ENCODE measurements around the gene OGFR.
"Not testable (repeated sequence)": the region's sequence is repeated elsewhere in the genome, so short reads cannot be mapped to it uniquely, and the experiment has no call there.

The OGFR gene

DNA sequence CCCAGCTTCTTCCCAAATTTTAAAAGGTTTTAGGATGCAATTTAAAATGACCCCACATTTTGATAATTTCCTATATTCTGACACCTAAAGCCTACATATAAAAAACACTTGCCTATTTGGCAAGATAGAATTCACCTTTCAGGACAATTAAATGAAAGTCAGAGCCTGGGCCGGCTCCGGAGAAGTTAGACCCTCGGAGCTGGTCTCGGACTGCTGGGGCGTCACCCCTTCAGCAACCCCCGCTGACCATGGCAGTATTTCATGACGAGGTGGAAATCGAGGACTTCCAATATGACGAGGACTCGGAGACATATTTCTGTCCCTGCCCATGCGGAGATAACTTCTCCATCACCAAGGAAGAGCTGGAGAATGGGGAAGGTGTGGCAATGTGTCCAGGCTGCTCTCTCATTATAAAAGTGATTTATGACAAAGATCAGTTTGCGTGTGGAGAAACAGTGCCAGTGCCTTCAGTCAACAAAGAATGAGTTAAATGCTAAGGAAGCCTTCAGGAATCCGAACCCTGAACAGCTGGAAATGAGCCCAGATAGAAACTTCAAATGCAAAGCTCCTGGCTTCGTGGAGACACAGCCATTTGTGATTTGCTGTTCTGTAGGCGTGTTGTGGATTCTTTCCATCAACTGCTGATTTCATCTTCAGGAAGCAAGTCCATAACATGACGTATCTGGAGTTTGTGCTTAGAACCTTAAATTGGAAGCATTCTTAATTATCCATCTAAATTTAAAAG, 41.0 kb downstream of the OGFR start:
- Histone ChIP-seq H3K27me3 (ENCODE audit: insufficient read depth, low read length) (no peaks in the 10 kb centered on the region), H3K4me3 (ENCODE audit: low read depth, low read length) (no peak overlapping the region), H3K4me1 (ENCODE audit: control insufficient read depth, insufficient read depth, low read length, unreplicated experiment) (no peaks in the 10 kb centered on the region), H3K36me3 (ENCODE audit: insufficient read depth, low read length) (peaks cover 7% of the 10 kb centered on the region; the same call in 1 of the 2 replicates), H2AFZ (ENCODE audit: low read length, unreplicated experiment) (no peak overlapping the region), H3K79me2 (ENCODE audit: control insufficient read depth, insufficient read depth, low read length, unreplicated experiment) (no peaks in the 10 kb centered on the region), H3K27ac (ENCODE audit: low read depth, low read length) (no peak overlapping the region)

DNA sequence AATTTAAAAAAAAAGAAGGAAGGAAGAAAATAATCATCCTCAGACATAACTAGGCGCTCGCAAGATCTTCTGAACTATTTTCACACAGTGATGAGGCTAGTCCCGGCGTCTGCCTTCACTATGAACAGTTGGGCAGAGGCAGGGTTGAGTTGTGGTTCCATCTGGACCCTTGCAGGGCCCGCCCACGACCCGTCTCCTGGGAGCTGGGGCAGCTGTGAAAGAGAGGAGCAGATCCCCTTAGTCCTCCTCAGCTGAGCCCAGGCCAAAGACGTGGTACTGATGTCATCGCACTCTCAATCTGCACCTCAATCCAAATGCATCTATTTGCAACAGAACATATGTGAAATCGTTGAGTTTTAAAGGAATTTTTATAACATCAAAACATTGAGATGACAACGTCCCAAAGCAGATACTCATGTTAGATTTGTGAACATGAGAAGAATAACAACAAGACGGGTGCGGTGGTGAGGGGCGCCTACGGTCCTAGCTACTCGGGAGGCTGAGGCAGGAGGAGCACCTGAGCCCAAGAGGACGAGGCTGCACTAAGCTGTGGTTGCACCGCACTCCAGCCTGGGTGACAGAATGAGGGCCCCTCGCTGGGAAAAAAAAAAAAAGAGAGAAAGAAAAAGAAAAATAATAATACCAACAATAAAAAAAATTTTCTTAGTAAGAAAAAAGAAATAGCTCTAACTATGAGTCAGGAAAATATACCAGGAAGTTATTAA, 41.7 kb downstream of the OGFR start:
- Histone ChIP-seq H3K79me2 (ENCODE audit: control insufficient read depth, insufficient read depth, low read length, unreplicated experiment) (no peaks in the 10 kb centered on the region), H3K4me3 (ENCODE audit: low read depth, low read length) (no peak overlapping the region), H3K27ac (ENCODE audit: low read depth, low read length) (no peak overlapping the region), H2AFZ (ENCODE audit: low read length, unreplicated experiment) (no peak overlapping the region), H3K27me3 (ENCODE audit: insufficient read depth, low read length) (no peaks in the 10 kb centered on the region), H3K36me3 (ENCODE audit: insufficient read depth, low read length) (peaks cover 7% of the 10 kb centered on the region; the same call in 1 of the 2 replicates), H3K4me1 (ENCODE audit: control insufficient read depth, insufficient read depth, low read length, unreplicated experiment) (no peaks in the 10 kb centered on the region)

DNA sequence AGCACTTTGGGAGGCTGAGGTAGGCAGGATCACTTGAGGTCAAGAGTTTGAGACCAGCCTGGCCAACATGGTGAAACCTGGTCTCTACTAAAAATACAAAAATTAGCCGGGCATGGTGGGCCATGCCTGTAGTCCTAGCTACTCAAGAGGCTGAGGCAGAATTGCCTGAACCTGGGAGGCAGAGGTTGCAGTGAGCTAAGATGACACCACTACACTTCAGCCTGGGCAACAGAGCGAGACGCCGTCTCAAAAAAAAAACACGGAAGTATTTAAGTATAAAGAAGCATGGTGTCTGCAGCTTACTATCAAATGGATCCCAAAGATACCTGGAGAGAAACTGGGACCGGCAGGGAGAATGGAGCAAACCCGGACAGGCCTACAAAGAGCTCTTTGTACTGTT, 44.3 kb downstream of the OGFR start:
- not testable (repeated sequence) for H3K27ac ChIP-seq (ENCODE audit: low read depth, low read length); H3K4me3 ChIP-seq (ENCODE audit: low read depth, low read length); H3K79me2 ChIP-seq (ENCODE audit: control insufficient read depth, insufficient read depth, low read length, unreplicated experiment); H3K4me1 ChIP-seq (ENCODE audit: control insufficient read depth, insufficient read depth, low read length, unreplicated experiment); H2AFZ ChIP-seq (ENCODE audit: low read length, unreplicated experiment); H3K27me3 ChIP-seq (ENCODE audit: insufficient read depth, low read length)
- H3K36me3 ChIP-seq (ENCODE audit: insufficient read depth, low read length): peaks cover 12% of the 10 kb centered on the region

DNA sequence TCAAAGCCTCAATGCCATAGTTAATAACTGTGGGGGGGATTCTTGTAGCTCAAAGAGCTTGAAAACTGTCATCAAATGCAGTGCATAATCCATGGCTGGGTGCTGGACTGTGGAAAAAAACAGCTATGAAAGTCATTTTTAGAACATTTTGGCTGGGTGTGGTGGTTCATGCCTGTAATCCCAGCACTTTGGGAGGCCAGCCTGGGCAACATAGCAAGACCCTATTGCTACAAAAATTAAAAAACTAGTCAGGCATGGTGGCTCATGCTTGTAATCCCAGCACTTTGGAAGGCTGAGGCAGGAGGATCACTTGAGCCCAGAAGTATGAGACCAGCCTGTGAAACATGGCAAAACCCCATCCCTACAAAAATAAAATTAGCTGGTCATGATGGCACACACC, 44.8 kb downstream of the OGFR start:
- no peak overlapping the region for H3K27ac ChIP-seq (ENCODE audit: low read depth, low read length)

DNA sequence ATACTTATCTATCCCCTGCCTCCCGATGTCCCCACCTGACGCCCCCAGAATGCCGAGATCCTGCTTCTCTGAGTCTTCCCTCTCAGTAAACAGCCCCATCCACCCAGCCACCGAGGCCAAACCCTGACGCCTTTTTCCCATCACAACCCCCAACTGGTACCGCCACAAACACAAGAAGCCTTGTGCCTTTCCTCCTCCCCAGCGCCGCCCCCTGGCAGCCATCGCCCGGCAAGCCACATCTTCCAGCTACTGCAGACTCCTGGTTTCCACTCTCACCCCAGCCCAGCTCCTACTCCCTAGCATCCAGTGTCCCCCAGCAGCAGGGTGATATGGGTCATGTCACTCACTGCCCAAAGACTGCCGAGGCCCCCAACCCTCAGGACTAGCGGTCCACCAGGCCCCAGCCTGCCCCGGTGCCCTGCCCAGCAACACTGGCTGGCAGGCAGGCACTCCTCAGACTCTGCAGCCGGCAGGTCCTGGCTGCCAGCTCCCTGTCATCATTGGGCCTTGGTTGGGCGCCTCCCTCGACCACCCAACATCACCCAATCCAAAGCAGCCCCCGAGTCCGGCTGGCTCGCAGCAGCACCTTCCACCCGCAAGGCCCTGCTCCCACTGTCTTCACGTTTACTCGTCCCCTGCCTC, 45.8 kb downstream of the OGFR start:
- no peak overlapping the region for H3K27ac ChIP-seq (ENCODE audit: low read depth, low read length)

More for the DNA sequence above, 44.8 kb downstream of the OGFR start:
- Histone ChIP-seq H3K4me3 (ENCODE audit: low read depth, low read length) (no peak overlapping the region), H3K79me2 (ENCODE audit: control insufficient read depth, insufficient read depth, low read length, unreplicated experiment) (no peaks in the 10 kb centered on the region), H3K4me1 (ENCODE audit: control insufficient read depth, insufficient read depth, low read length, unreplicated experiment) (no peaks in the 10 kb centered on the region), H3K27me3 (ENCODE audit: insufficient read depth, low read length) (no peaks in the 10 kb centered on the region), H2AFZ (ENCODE audit: low read length, unreplicated experiment) (no peak overlapping the region), H3K36me3 (ENCODE audit: insufficient read depth, low read length) (peaks cover 13% of the 10 kb centered on the region)

DNA sequence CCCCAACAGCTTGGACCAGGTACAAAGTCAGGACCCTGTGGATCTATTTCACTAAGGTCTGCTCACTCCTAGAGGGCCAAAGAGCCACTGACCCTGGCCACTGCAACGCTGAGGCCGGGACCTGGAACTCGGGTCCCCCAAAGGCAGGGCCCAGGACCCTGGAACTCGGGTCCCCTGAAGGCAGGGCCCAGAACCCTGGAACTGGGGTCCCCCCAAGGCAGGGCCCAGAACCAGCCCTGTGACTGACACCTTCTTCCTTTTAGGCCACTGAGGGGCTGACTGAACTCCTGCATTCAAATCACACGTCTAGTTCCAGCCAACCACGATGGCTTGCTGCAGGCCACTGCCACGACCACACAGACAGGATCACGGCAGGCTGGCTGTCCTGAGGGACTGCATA, 47.6 kb downstream of the OGFR start:
- H3K36me3 ChIP-seq (ENCODE audit: insufficient read depth, low read length): peaks cover 15% of the 10 kb centered on the region
- no peaks in the 10 kb centered on the region for H3K4me1 ChIP-seq (ENCODE audit: control insufficient read depth, insufficient read depth, low read length, unreplicated experiment)
- no peak overlapping the region for H3K27ac ChIP-seq (ENCODE audit: low read depth, low read length)

More for the DNA sequence above, 45.8 kb downstream of the OGFR start:
- no peak overlapping the region for H3K4me3 ChIP-seq (ENCODE audit: low read depth, low read length)
- no peaks in the 10 kb centered on the region for H3K79me2 ChIP-seq (ENCODE audit: control insufficient read depth, insufficient read depth, low read length, unreplicated experiment)
- no peak overlapping the region for H2AFZ ChIP-seq (ENCODE audit: low read length, unreplicated experiment)
- H3K27me3 ChIP-seq (ENCODE audit: insufficient read depth, low read length): no peaks in the 10 kb centered on the region
- no peaks in the 10 kb centered on the region for H3K4me1 ChIP-seq (ENCODE audit: control insufficient read depth, insufficient read depth, low read length, unreplicated experiment)
- peaks cover 15% of the 10 kb centered on the region for H3K36me3 ChIP-seq (ENCODE audit: insufficient read depth, low read length)

DNA sequence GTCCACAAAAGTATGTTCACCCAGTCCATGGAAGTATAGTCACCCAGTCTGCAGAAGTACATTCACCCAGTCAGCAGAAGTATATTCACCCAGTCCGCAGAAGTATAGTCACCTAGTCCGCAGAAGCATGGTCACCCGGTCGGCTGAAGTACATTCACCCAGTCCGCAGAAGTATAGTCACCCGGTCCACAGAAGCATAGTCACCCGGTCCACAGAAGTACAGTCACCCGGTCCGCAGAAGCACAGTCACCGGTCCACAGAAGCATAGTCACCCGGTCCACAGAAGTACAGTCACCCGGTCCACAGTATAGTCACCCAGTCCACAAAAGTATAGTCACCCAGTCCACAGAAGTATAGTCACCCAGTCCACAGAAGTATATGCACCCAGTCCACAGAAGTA, 48.2 kb downstream of the OGFR start:
- H2AFZ ChIP-seq (ENCODE audit: low read length, unreplicated experiment): no peak overlapping the region
- peaks cover 15% of the 10 kb centered on the region for H3K36me3 ChIP-seq (ENCODE audit: insufficient read depth, low read length)
- no peaks in the 10 kb centered on the region for H3K79me2 ChIP-seq (ENCODE audit: control insufficient read depth, insufficient read depth, low read length, unreplicated experiment)
- no peaks in the 10 kb centered on the region for H3K4me1 ChIP-seq (ENCODE audit: control insufficient read depth, insufficient read depth, low read length, unreplicated experiment)
- H3K4me3 ChIP-seq (ENCODE audit: low read depth, low read length): no peak overlapping the region
- no peak overlapping the region for H3K27ac ChIP-seq (ENCODE audit: low read depth, low read length)
- no peaks in the 10 kb centered on the region for H3K27me3 ChIP-seq (ENCODE audit: insufficient read depth, low read length)

More for the DNA sequence above, 47.6 kb downstream of the OGFR start:
- no peaks in the 10 kb centered on the region for H3K79me2 ChIP-seq (ENCODE audit: control insufficient read depth, insufficient read depth, low read length, unreplicated experiment)
- H2AFZ ChIP-seq (ENCODE audit: low read length, unreplicated experiment): no peak overlapping the region
- no peak overlapping the region for H3K4me3 ChIP-seq (ENCODE audit: low read depth, low read length)
- no peaks in the 10 kb centered on the region for H3K27me3 ChIP-seq (ENCODE audit: insufficient read depth, low read length)

DNA sequence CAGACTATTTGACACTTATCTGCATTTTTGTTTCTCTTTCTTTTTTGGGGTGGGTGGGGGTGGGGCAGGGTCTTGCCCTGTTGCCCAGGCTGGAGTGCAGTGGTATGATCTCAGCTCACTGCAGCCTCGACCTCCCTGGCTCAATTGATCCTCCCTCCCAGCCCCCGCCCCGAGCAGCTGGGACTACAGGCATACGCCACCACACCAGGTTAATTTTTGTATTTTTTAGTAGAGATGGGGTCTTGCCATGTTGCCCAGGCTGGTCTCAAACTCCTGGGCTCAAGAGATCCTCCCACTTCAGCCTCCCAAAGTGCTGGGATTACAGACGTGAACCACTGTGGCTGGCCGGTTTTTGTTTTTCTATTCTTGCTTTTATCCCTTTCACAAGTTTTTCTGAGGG, 48.7 kb downstream of the OGFR start:
- H3K4me3 ChIP-seq (ENCODE audit: low read depth, low read length); H3K79me2 ChIP-seq (ENCODE audit: control insufficient read depth, insufficient read depth, low read length, unreplicated experiment); H3K27ac ChIP-seq (ENCODE audit: low read depth, low read length); H2AFZ ChIP-seq (ENCODE audit: low read length, unreplicated experiment); H3K27me3 ChIP-seq (ENCODE audit: insufficient read depth, low read length); H3K4me1 ChIP-seq (ENCODE audit: control insufficient read depth, insufficient read depth, low read length, unreplicated experiment): not testable (repeated sequence)
- peaks cover 15% of the 10 kb centered on the region for H3K36me3 ChIP-seq (ENCODE audit: insufficient read depth, low read length)

DNA sequence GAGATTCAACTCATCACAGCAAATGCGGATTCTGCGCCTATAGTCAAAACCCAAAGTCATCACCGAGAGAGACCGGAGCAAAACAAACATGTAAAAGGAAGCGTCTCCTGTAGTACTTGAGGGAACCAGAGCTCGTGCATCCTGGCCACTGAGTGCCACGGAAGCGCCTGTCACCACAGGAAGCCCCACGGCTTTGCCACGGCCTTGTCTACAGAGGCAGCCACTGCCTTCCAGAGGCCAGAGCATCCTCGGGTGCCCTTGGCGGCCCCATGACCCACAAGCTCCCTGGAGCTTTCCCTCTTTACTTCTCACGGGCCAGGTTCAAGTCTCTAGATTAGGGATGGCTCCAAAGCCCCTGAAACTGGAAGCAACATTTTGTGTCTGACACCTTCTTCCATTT, 49.5 kb downstream of the OGFR start:
- H3K79me2 ChIP-seq (ENCODE audit: control insufficient read depth, insufficient read depth, low read length, unreplicated experiment): peaks cover 7% of the 10 kb centered on the region
- H3K27me3 ChIP-seq (ENCODE audit: insufficient read depth, low read length): no peaks in the 10 kb centered on the region
- H3K4me1 ChIP-seq (ENCODE audit: control insufficient read depth, insufficient read depth, low read length, unreplicated experiment): no peaks in the 10 kb centered on the region
- H2AFZ ChIP-seq (ENCODE audit: low read length, unreplicated experiment): no peak overlapping the region
- H3K27ac ChIP-seq (ENCODE audit: low read depth, low read length): no peak overlapping the region
- H3K36me3 ChIP-seq (ENCODE audit: insufficient read depth, low read length): peaks cover 15% of the 10 kb centered on the region
- H3K4me3 ChIP-seq (ENCODE audit: low read depth, low read length): no peak overlapping the region

DNA sequence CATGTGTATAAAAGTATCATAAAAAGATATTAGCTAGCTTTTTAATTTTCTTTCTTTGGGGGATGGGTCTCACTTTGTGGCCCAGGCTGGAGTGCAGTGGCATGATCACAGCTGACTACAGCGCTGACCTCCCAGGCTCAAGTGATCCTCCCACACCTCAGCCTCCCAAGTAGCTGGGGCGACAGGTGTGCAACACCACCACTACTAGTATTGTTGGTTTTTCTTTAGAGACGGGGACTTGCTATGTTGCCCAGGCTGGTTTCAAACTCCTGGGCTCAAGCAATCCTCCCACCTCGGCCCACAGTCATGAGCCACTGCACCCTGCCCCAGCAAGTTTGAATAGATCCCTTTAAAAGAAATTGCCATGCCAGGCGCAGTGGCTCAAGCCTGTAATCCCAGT, 50.5 kb downstream of the OGFR start:
- H3K4me1 ChIP-seq (ENCODE audit: control insufficient read depth, insufficient read depth, low read length, unreplicated experiment): no peaks in the 10 kb centered on the region
- peaks cover 15% of the 10 kb centered on the region for H3K36me3 ChIP-seq (ENCODE audit: insufficient read depth, low read length)
- no peak overlapping the region for H3K27ac ChIP-seq (ENCODE audit: low read depth, low read length)

More for the DNA sequence above, 50.5 kb downstream of the OGFR start:
- H3K79me2 ChIP-seq (ENCODE audit: control insufficient read depth, insufficient read depth, low read length, unreplicated experiment): peaks cover 17% of the 10 kb centered on the region
- no peak overlapping the region for H3K4me3 ChIP-seq (ENCODE audit: low read depth, low read length)
- no peak overlapping the region for H2AFZ ChIP-seq (ENCODE audit: low read length, unreplicated experiment)
- H3K27me3 ChIP-seq (ENCODE audit: insufficient read depth, low read length): no peaks in the 10 kb centered on the region

Data from ACC112 (cell line).